Measurements from ENCODE around the gene OR52B6.

DNA sequence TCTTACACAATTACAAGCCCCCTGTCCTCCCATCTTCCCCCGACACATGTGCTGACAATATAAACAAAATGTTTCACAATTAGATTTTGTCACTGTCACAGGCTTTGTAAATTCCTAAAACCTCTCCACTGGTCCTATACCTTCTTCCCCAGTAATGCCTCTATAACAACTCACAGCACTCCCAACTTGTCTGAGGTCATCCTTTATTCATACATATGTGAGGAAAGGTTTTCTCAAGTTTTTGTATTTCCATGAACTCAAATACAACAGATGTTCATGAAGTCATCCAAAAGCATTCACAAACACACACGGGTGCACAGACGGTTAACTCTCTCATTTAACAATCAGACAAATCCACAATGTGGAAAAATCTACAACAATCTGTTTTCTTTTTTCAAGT, 34.2 kb upstream of the OR52B6 start:
- TF ChIP-seq REST (IDR thresholded peaks at IDR 0.05; ENCODE audit: low read depth), result no peak
- no peak for TF ChIP-seq RAD21 (IDR thresholded peaks at IDR 0.05; ENCODE audit: low read depth)
- TF ChIP-seq, protein P1, sequence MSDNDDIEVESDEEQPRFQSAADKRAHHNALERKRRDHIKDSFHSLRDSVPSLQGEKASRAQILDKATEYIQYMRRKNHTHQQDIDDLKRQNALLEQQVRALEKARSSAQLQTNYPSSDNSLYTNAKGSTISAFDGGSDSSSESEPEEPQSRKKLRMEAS (IDR thresholded peaks at IDR 0.05), result no peak
- no peak for TF ChIP-seq EP300 (IDR thresholded peaks at IDR 0.05; ENCODE audit: borderline replicate concordance)
- TF ChIP-seq EGR1 (IDR thresholded peaks at IDR 0.05), result no peak
- no peak for TF ChIP-seq YY1 (IDR thresholded peaks at IDR 0.05; ENCODE audit: low read depth)
- no peak for TF ChIP-seq CREB1 (IDR thresholded peaks at IDR 0.05; ENCODE audit: low read depth)
- no peak for TF ChIP-seq FOXM1 (IDR thresholded peaks at IDR 0.05; ENCODE audit: borderline replicate concordance, low read depth)
- no peak for TF ChIP-seq CEBPB (IDR thresholded peaks at IDR 0.05)
- no peak for TF ChIP-seq ZBTB7A (IDR thresholded peaks at IDR 0.05; ENCODE audit: low read depth)
- TF ChIP-seq TCF12 (IDR thresholded peaks at IDR 0.05; ENCODE audit: low read depth), result no peak
- no peak for TF ChIP-seq NFIC (IDR thresholded peaks at IDR 0.05)
- TF ChIP-seq, protein P2, sequence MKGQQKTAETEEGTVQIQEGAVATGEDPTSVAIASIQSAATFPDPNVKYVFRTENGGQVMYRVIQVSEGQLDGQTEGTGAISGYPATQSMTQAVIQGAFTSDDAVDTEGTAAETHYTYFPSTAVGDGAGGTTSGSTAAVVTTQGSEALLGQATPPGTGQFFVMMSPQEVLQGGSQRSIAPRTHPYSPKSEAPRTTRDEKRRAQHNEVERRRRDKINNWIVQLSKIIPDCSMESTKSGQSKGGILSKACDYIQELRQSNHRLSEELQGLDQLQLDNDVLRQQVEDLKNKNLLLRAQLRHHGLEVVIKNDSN (IDR thresholded peaks at IDR 0.05), result no peak
- no peak for TF ChIP-seq TAF1 (IDR thresholded peaks at IDR 0.05; ENCODE audit: low read depth)
